ENCODE results near the gene TBX18.

TBX18 gene

GRCh38 chr6:84707171-84707570, 57.2 kb downstream of the TBX18 start:
- FAIRE-seq = no peak
- no peak for TF ChIP-seq CTCF (IDR thresholded peaks at IDR 0.05; ENCODE audit: insufficient read depth, missing control alignments)
- no peak for DNase-seq (ENCODE audit: insufficient read length, low spot score)

- no peak for TF ChIP-seq CTCF (IDR thresholded peaks at IDR 0.05; ENCODE audit: insufficient read depth, missing control alignments)
- DNase-seq (ENCODE audit: insufficient read length, low spot score) = no peak
- FAIRE-seq = no peak
These were observed 68.2 kb downstream of the TBX18 start for GRCh38 chr6:84696166-84696565.

GRCh38 chr6:84691978-84692623, 72.3 kb downstream of the TBX18 start:
- FAIRE-seq (no peak), DNase-seq (ENCODE audit: insufficient read length, low spot score) (no peak)
- TF ChIP-seq CTCF (IDR thresholded peaks at IDR 0.05; ENCODE audit: insufficient read depth, missing control alignments) = no peak

GRCh38 chr6:84688141-84688873, 76.1 kb downstream of the TBX18 start:
- FAIRE-seq (no peak), DNase-seq (ENCODE audit: insufficient read length, low spot score) (no peak)
- TF ChIP-seq CTCF (IDR thresholded peaks at IDR 0.05; ENCODE audit: insufficient read depth, missing control alignments) = no peak

- DNase-seq (ENCODE audit: insufficient read length, low spot score) (no peak), FAIRE-seq (no peak)
- no peak for TF ChIP-seq CTCF (IDR thresholded peaks at IDR 0.05; ENCODE audit: insufficient read depth, missing control alignments)
These were observed 77.0 kb downstream of the TBX18 start for GRCh38 chr6:84687431-84687830.

GRCh38 chr6:84685983-84686584, 78.3 kb downstream of the TBX18 start:
- FAIRE-seq (no peak), DNase-seq (ENCODE audit: insufficient read length, low spot score) (no peak)
- peak; percentile 19 for TF ChIP-seq CTCF (IDR thresholded peaks at IDR 0.05; ENCODE audit: insufficient read depth, missing control alignments)

Measured in D721Med (cell line).